T-helper 9 cell (primary cell): ENCODE measurements around the gene RIMBP2.
"Not testable (repeated sequence)": the region's sequence is repeated elsewhere in the genome, so short reads cannot be mapped to it uniquely, and the experiment has no call there.

Source experiments
- DNase-seq: peaks from one replicate; pipeline ENCODE4 v3.0.0-alpha.2; 2020
- total RNA-seq, 2 donors: gene quantifications; one replicate each; lab custom pipeline; 2026; lab: John Stamatoyannopoulos, UW

Gene RIMBP2
- total RNA-seq: 0 to 0.07 reads per million in 2 donors

DNA sequence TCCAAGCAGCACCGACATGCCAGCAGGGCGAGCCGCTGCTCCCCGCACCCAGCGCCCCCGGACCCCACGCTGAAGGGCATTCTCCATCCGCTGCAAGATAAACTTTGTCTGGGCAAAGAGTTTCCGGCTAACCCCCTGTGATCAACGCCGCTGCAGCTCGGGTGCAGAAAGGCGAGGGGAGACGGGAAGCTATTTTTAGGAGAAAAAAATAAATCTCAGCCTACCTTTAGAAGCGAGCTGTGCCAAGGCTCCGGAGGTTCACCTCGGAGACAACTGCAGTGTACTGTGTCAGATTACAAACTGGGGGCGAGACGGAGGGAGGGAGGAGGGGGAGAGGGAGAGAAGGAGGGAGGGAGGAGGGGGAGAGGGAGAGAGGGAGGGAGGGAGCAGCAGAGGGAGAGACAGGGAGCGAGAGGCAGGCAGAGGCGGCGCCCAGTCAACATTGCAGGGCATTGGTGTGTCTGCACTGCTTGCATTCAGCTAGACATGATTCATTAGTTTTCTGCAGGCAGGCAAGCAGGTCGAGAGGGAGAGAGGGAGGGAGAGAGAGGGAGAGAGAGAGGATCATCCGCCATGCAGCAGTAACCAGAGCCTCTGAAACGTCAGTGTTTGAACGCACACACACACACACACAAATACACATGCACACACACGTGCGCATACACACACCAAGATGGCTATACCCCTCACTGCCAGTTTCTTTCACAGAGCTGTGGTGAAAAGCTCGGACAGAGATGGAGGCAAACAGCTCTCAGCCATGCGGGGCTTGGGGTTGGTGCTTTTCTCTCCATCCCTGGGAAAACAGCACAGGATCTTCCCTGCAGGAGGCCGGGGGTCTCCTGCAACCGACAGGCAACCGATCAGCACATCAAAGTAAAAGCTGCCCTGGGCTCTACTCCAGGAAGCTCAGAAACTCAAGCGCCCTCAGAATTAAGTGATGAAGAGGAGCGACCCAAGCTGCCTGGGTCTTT is at the start of gene RIMBP2:
Gene RIMBP2, minus strand, starts transcription at position 302 of the 971 bp plus-strand sequence. CDS start 237,286 bp downstream, outside the sequence.
- no peak for DNase-seq

DNA sequence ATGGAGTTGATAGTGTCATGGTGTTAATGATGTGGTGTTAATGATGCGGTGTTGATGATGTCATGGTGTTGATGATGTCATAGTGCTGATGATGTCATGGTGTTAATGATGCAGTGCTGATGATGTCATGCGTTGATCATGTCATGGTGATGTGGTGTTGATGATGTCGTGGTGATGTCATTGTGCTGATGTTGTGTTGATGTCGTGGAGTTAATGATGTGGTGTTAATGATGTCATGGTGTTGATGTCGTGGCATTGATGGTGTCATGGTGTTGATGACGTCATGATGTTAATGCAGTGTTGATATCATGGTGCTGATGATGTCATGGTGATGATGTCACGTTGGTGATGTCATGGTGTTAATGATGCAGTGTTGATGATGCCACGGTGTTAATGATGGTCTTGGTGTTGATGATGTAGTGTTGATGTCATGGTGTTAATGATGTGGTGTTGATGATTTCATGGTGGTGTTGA is 49.1 kb upstream of the RIMBP2 start:
- DNase-seq: no peak

GRCh38 chr12:130764475-130765185 is 48.5 kb upstream of the RIMBP2 start:
- no peak for DNase-seq

- no peak for DNase-seq
These were observed 48.0 kb upstream of the RIMBP2 start for GRCh38 chr12:130764073-130764472.

DNA sequence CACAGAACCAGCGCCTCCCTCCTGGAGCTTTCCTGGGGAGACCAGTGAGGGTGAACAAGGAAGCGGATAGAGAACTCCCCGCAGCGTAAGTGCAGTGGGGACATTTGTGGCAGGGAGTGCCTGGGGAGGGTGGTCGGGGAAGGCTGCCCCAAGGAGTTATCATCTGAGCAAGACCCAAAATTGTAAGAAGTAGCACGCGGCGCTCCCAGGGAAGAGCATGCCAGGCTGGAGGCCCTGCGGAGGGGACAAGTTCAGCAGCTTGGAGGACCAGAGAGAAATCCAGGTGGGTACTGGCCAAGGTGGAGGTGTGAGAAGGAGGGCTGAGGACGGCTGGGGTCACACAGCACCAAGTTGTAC is 46.2 kb upstream of the RIMBP2 start:
- no peak for DNase-seq

- DNase-seq: peak; percentile 42
These were observed 45.6 kb upstream of the RIMBP2 start for GRCh38 chr12:130761537-130762318.

- no peak for DNase-seq
These were observed 38.3 kb upstream of the RIMBP2 start for GRCh38 chr12:130754234-130754901.

DNA sequence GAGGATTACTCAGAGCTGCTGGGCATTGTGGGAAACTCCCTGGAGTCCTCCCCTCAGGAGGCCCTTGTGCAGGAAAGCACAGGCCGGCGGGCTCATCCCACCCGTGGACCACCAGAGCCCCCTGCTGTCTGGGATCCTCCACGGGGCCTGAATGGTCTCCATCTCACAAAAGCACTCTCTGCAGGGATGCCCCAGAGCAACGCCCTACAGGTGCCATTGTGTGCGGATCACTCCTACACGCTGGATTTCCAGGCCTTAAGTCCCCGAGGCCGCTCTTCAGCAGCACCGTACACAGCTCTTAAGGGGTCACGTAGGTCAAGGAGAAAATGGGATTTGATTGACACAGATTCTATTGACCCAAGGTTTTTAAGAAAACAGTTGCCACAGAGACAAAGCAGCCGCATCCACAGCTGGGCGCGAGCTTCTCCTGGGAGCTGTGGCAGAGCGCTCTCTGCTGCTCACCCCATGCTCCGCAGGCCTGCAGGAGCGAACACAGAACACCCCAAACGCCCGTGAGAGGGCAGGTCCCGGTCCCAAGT is 36.7 kb upstream of the RIMBP2 start:
- DNase-seq: no peak

DNA sequence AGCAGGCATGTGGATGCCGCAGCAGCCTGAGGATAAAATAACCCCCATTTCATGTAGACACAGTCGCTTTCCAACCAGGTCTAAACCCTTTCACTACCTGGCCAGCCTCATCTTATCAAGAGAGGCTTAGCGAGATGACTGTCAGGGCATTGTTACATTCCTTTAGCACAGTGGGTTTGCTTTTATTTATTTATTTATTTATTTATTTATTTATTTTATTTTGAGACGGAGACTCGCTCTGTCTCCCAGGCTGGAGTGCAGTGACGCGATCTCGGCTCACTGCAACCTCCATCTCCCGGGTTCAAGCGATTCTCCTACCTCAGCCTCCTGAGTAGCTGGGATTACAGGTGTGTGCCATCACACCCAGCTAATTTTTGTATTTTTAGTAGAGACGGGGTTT is 35.9 kb upstream of the RIMBP2 start:
- not testable (repeated sequence) for DNase-seq

DNA sequence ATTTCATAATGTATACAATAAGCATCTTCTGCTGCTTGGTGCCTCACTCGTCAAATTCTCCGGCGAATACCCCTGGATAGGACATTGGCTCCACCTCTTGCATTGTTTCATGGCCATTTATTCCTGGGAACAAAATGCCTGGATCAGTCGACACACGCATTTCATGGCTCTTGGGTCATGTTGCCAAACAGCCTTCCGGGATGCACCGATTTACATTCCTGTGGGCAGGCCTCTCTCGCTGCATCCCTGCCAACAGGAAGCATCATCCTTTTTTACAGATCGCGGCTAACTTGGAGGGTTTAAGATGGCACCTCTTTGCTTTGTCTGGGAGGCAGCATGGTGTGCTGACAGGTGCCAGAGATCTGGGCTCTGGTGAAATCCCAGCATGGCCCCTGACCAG is 32.7 kb upstream of the RIMBP2 start:
- DNase-seq: no peak

- peak; percentile 64 for DNase-seq
These were observed 32.0 kb upstream of the RIMBP2 start for GRCh38 chr12:130747867-130748740.

DNA sequence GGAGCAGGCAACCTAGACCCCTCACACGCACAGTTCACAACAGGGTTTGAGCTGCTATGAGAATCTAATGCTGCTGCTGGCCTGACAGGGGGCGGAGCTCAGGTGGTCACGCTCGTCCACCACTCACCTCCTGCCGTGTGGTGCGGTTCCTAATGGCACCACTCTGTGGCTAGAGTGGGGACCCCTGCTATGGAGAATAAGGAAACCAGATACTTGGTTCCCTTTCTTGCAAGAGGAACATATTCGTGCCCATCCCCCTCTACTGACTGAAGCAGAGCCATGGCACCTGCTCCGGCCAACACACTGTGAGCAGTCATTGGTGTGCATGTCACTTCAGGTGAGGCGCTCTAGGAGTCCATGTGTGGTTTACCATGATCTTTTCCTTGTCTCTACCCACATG is 30.4 kb upstream of the RIMBP2 start:
- no peak for DNase-seq

DNA sequence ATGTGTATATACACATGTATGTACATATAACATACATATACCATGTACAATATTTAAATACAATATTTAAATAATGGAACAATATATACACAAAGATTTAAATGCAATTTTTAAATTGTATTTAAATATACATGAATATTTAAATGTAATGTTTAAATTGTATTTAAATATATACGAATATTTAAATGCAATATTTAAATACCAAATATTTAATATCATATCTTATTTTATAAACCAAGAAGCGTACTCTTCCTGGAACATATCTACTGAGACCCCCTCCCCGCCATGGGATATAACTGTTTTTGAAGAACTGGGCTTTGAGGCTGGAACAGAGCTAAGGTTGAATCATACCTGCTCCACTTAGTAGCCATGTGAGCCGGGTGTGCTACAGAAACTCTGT is 29.8 kb upstream of the RIMBP2 start:
- no peak for DNase-seq

DNA sequence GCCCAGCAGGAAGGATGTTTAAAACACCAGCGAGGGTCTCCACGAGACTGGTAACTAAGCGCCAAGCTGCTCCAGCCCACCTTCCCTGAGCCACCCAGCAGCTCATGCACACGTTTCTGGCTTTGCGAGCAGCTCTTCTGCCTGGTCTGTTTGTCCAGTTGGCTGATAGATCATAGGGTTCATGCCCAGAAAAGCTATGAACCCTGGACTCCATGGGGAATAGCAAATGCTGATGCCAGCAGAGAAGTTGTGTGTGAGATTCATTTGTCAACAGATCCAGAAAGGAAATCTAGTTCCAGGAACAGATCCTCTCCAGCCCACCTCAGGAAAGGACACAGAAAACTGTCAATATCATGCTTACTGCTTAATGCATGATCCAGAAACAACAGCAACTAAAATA is 28.2 kb upstream of the RIMBP2 start:
- DNase-seq: no peak

DNA sequence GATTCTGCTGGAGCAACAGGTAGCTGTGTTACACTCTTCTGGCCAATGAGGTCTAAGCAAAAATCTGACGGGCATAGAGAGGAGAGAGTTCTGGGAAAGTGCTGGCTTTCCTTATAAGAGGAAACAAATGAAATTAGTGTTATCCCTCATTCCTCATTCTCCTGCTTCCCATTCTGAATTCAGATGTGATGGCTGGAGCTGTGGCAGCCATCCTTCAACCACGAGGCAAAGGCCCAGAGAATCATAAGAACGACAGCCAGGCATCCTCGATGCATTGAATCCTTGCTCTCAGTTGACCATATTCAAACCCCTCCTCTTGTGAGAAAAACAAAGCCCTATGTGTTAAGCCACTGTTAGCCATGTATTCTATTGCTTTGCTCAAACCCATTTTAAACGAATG is 27.5 kb upstream of the RIMBP2 start:
- no peak for DNase-seq

DNA sequence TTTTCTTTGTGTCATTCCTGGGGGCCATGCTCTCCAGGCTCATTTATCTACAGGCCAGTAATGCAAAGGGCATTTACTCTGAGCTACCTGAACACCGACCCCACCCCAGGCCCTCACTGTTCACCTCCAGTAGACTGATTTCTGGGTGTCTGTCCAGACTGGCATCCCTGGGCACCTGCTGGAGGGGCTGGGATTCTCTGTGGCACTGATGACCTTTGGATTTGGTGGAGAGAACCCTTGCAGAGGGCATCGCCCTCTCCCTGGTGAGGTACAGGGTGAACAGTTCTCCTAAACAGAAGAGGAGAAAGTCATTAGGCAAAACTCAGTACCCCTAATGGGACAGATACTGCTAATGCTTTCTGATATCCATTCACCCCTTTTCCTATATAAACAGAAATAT is 27.1 kb upstream of the RIMBP2 start:
- DNase-seq: no peak

- no peak for DNase-seq
These were observed 26.6 kb upstream of the RIMBP2 start for GRCh38 chr12:130742716-130743115.

- DNase-seq: no peak
These were observed 26.0 kb upstream of the RIMBP2 start for GRCh38 chr12:130742112-130742511.

DNA sequence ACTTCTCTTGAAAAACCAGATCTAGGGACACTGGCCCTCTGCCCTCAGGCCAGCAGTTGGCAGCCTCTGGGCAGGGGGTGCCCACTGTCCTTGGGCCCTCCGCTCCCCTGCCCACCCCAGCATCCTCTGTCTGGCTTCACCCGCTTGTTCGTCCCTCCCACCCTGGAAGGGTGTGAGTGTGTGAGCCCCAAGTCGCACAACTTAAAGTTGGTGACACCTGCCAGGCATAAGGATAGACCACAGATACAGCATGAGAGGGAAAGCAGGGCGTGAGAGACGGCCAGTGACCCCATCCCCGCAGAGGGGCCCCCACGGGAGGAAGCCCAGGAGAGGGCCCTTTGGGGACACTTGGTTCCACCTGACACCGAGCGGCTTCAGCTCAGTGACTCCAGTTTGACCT is 23.5 kb upstream of the RIMBP2 start:
- no peak for DNase-seq

DNA sequence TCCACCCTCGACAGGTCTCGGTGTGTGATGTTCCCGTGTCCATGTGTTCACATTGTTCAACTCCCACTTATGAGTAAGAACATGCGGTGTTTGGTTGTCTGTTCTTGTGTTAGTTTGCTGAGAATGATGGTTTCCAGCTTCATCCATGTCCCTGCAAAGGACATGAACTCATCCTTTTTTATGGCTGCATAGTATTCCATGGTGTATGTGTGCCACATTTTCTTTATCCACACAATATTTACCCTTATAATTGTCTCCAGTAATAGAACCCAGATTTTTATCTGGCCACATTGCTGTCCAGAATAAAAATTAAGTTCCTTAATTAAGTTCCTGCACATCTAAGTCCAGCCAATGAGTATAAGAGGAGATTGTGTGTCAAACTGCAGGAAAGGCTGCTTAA is 22.3 kb upstream of the RIMBP2 start:
- DNase-seq: not testable (repeated sequence)

DNA sequence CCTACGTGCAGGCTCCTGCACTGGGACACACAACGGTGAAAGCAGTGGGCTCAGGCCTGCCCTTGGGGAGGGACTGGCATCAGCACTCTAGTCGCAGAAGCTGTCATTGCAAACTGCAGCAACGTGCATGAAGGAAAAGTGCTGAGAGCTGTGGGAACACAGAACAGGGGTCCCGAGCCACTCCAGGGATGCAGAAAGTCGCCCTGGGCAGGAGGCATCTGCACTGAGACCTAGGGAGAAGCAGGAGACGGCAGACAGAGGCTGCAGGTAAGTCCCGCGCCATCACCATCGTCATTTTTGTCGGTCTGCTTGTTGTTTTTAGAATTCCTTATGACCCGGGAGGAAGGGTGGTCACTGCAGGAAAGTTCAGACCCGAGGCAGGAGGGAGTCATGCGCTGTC is 21.6 kb upstream of the RIMBP2 start:
- DNase-seq: no peak
